Large intestine (tissue), 3 donors: Measurements from ENCODE around the gene PRPF8. TPM values are rescaled to one million over a fixed set of nuclear protein-coding genes. Genes with fewer than 3 reads are reported as not detected.

Experiments
- DNase-seq, 2 donors: peaks; one replicate each; pipeline versions ENCODE4 v3.0.0 to v3.0.0-alpha.2; 2013
- H3K27ac ChIP-seq: one replicate; pipeline ENCODE4 v1.5.1; 2013; ENCODE audit warnings: low read length
- H3K27me3 ChIP-seq: 2 replicates; pipeline ENCODE4 v1.6.1; 2013; ENCODE audit warnings: low read length; ENCODE audit not compliant: control insufficient read depth, insufficient read depth
- H3K36me3 ChIP-seq: 2 replicates; pipeline ENCODE4 v1.6.1; 2013; ENCODE audit warnings: low read length; ENCODE audit not compliant: control insufficient read depth, insufficient read depth
- H3K4me1 ChIP-seq: one replicate; pipeline ENCODE4 v1.6.1; 2013; ENCODE audit warnings: low read length; ENCODE audit not compliant: control insufficient read depth, insufficient read depth
- H3K4me3 ChIP-seq: one replicate; pipeline ENCODE4 v1.5.1; 2013; ENCODE audit warnings: low read length
- H3K9me3 ChIP-seq: one replicate; pipeline ENCODE4 v1.6.1; 2013; ENCODE audit warnings: mild to moderate bottlenecking, low read depth, low read length, moderate library complexity; ENCODE audit not compliant: control insufficient read depth
- WGBS: methylation state at CpG from one replicate; pipeline ENCODE4 v1.1.5; 2013; ENCODE audit warnings: low lambda C conversion rate; ENCODE audit not compliant: insufficient coverage; 5-methylcytosine and 5-hydroxymethylcytosine counted together
- polyA plus RNA-seq: library from polyadenylated mRNA; unstranded; fragments of 120-200 nt; gene quantifications from one replicate; pipeline ENCODE4 v1.2.1, GENCODE V29; 2013

Gene PRPF8
- polyA plus RNA-seq, 1 donor, result 177 TPM

GRCh38 chr17:1716912-1717695, 32.4 kb upstream of the PRPF8 start:
- DNase-seq, result peak; percentile 95 to 97
- H3K4me1 ChIP-seq, result peaks cover 34% of the 10 kb centered on the region

GRCh38 chr17:1716076-1716911, 31.6 kb upstream of the PRPF8 start:
- peaks cover 34% of the 10 kb centered on the region for H3K4me1 ChIP-seq
- H3K27me3 ChIP-seq, result no peaks in the 10 kb centered on the region
- DNase-seq, result peak; percentile 100
- WGBS, result no CpG with 5 or more reads among the region's 70 CpGs
- peak overlapping the region; percentile 77 for H3K4me3 ChIP-seq
- H3K9me3 ChIP-seq, result no peaks in the 10 kb centered on the region
- H3K36me3 ChIP-seq, result peaks cover 17% of the 10 kb centered on the region
- peak overlapping the region; percentile 98 for H3K27ac ChIP-seq

More at GRCh38 chr17:1716912-1717695, 32.4 kb upstream of the PRPF8 start:
- Histone ChIP-seq H3K9me3 (no peaks in the 10 kb centered on the region), H3K4me3 (peak overlapping the region; percentile 75), H3K36me3 (peaks cover 16% of the 10 kb centered on the region), H3K27me3 (no peaks in the 10 kb centered on the region), H3K27ac (peak overlapping the region; percentile 98)
- no CpG with 5 or more reads among the region's 13 CpGs for WGBS

GRCh38 chr17:1715803-1716075, 31.1 kb upstream of the PRPF8 start:
- no peaks in the 10 kb centered on the region for H3K27me3 ChIP-seq
- no peak for DNase-seq
- WGBS, result no CpG with 5 or more reads among the region's 23 CpGs
- peaks cover 37% of the 10 kb centered on the region for H3K4me1 ChIP-seq
- H3K9me3 ChIP-seq, result no peaks in the 10 kb centered on the region
- H3K27ac ChIP-seq, result peak overlapping the region; percentile 98
- peaks cover 17% of the 10 kb centered on the region for H3K36me3 ChIP-seq
- peak overlapping the region; percentile 77 for H3K4me3 ChIP-seq

DNA sequence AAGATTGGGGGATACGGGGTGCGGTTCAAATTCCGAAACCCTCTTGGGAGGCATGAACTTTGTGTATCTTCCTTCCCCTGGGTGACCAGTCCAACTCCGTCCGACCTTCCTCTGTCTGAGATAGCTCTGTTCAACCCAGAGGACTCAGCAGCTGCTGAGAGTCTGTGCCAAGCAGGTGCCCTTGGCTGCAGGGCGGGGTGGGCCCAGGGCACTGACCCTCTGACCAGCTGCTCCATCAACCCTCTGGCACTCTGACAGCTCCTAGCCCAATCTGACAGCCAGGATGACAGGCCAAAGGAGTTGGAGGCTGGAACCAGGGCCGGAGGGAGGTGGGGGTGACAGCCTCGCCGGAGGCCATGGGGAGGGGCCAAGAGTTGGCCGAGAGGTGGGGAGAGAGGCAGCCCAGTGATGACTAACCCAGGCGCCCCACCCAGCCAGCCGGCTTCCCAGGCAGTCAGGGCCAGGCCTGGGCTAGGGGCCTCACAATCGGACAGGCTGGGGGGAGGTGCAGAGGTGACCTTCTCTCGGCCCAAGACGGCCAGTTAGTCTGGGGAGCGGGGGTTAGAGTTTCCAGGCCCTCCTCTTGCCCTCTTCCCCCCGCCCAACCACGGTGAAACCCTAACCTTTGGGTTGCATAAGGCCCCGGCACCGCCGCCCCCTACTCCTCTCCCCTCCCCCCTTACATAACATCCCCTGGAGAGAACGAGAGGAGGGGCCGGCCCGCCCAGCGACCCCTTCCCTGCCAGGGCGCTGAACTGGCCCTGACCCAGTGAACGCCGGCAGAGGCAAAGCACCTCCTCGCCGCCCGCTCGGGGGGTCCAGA, 30.5 kb upstream of the PRPF8 start:
- Histone ChIP-seq H3K27ac (peak overlapping the region; percentile 98), H3K36me3 (peaks cover 17% of the 10 kb centered on the region), H3K4me1 (peaks cover 36% of the 10 kb centered on the region), H3K27me3 (no peaks in the 10 kb centered on the region), H3K4me3 (peak overlapping the region; percentile 77), H3K9me3 (no peaks in the 10 kb centered on the region)
- WGBS, result no CpG with 5 or more reads among the region's 32 CpGs
- peak; percentile 83 to 86 for DNase-seq

GRCh38 chr17:1714427-1714979, 29.8 kb upstream of the PRPF8 start:
- Histone ChIP-seq H3K36me3 (peaks cover 17% of the 10 kb centered on the region), H3K27ac (peak overlapping the region; percentile 98), H3K27me3 (no peaks in the 10 kb centered on the region), H3K4me3 (peak overlapping the region; percentile 77), H3K4me1 (peaks cover 36% of the 10 kb centered on the region), H3K9me3 (no peaks in the 10 kb centered on the region)
- WGBS, result no CpG with 5 or more reads among the region's 19 CpGs
- peak; percentile 97 to 98 for DNase-seq

DNA sequence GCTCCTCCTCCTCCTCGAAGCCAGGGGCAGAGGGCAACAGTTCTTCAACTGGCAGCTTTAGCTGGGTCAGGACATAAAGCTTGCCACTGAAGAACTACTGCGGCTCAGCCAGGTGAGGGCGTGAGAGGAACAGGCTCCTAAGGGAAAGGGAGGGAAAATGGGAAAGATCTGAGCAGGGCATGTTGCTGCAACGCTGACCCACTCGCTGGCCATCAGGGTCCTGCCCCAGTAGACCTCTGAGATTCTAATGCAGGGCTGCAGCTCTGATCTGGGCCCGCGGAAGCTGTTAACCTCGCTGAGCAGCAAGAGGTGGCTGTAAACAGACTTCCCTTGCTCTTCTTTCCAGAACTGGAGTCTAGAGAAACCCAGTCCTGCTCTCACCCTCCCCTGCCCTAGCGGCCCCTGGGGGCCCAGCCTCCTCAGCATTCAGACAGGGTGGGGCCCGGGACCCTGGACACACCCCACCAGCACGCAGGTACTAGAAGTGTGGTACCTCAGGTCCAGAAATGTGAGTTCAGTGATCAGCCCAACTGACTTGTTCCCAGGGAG, 29.3 kb upstream of the PRPF8 start:
- peak; percentile 74 to 77 for DNase-seq
- Histone ChIP-seq H3K9me3 (no peaks in the 10 kb centered on the region), H3K4me3 (peak overlapping the region; percentile 77), H3K27me3 (no peaks in the 10 kb centered on the region), H3K4me1 (peaks cover 38% of the 10 kb centered on the region), H3K36me3 (peaks cover 17% of the 10 kb centered on the region), H3K27ac (peak overlapping the region; percentile 79)
- no CpG with 5 or more reads among the region's 11 CpGs for WGBS

- H3K4me3 ChIP-seq, result no peak overlapping the region
- DNase-seq, result no peak
Measured at GRCh38 chr17:1713160-1713877, 28.7 kb upstream of the PRPF8 start.

DNA sequence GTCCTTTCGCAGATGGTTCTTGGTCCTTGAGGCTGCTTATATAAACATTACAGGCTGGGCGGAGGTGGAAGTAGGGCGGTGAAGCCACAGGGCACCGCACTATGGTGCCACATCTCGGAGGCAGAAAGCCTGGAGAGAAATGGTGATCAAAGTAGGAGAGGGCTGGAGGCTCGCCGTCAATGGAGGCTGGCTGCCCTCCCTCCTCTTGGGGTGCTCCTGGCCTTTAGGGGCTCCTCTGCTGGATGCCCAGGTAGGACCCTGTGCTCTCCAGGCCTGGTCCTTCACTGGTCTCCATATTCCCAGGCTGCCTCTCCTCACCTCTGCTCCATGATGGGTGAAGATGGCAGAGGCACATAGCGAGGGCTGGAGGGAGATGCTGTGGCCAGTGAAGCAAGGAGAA, 27.6 kb upstream of the PRPF8 start:
- Histone ChIP-seq H3K36me3 (peaks cover 18% of the 10 kb centered on the region), H3K27me3 (no peaks in the 10 kb centered on the region), H3K9me3 (no peaks in the 10 kb centered on the region), H3K4me3 (no peak overlapping the region), H3K4me1 (peaks cover 31% of the 10 kb centered on the region), H3K27ac (no peak overlapping the region)
- no peak for DNase-seq
- WGBS, result no CpG with 5 or more reads among the region's 8 CpGs

More at GRCh38 chr17:1713160-1713877, 28.7 kb upstream of the PRPF8 start:
- Histone ChIP-seq H3K9me3 (no peaks in the 10 kb centered on the region), H3K27me3 (no peaks in the 10 kb centered on the region), H3K27ac (peak overlapping the region; percentile 79), H3K4me1 (peaks cover 38% of the 10 kb centered on the region), H3K36me3 (peaks cover 17% of the 10 kb centered on the region)
- 67% methylated on average over 2 of the region's 10 CpGs for WGBS

- H3K4me3 ChIP-seq, result no peak overlapping the region
- no peaks in the 10 kb centered on the region for H3K9me3 ChIP-seq
- no peaks in the 10 kb centered on the region for H3K27me3 ChIP-seq
- no peak overlapping the region for H3K27ac ChIP-seq
- WGBS, result no CpG with 5 or more reads among the region's 4 CpGs
- DNase-seq, result no peak
- H3K4me1 ChIP-seq, result peaks cover 30% of the 10 kb centered on the region
- H3K36me3 ChIP-seq, result peaks cover 20% of the 10 kb centered on the region
Measured at GRCh38 chr17:1711804-1712203, 27.1 kb upstream of the PRPF8 start.
